GM23248 (cell line): ENCODE data around the gene CHST3.

Experiments
- EZH2 ChIP-seq: fragments of 200-600 bp; sonication (generic); IDR thresholded peaks from 2 replicates; pipeline ENCODE4 v1.6.1; 2018; ENCODE audit warnings: antibody characterized with exemption, mild to moderate bottlenecking; ENCODE audit not compliant: insufficient read depth, poor library complexity, severe bottlenecking
- EZH2phosphoT487 ChIP-seq: fragments of 200-600 bp; sonication (generic); IDR thresholded peaks from 2 replicates; pipeline ENCODE4 v1.6.1; 2018; ENCODE audit warnings: antibody characterized with exemption, moderate library complexity, mild to moderate bottlenecking, low read depth; ENCODE audit not compliant: insufficient read depth

GRCh38 chr10:72061491-72061890 is 97.3 kb downstream of the CHST3 start:
- TF ChIP-seq EZH2 (no peak), EZH2phosphoT487 (no peak)
